ENCODE results near the gene AMOTL2. TPM values are rescaled to one million over a fixed set of nuclear protein-coding genes. Genes with fewer than 3 reads are reported as not detected.
A peak's percentile ranks its signal among the peaks of the same experiment; 100 is the strongest.

The AMOTL2 gene
- total and polyA plus RNA-seq, 4 donors = 54.7 to 82.9 (median 73.3) TPM

- 79% methylated on average over 4 of the region's 5 CpGs for WGBS (ENCODE audit: insufficient coverage)
- Histone ChIP-seq H3K4me3 (ENCODE audit: low read depth, low read length) (no peak overlapping the region), H3K36me3 (ENCODE audit: control insufficient read depth, insufficient read depth, low read length) (no peaks in the 10 kb centered on the region), H3K27me3 (ENCODE audit: control insufficient read depth, insufficient read depth, low read length) (no peaks in the 10 kb centered on the region), H3K27ac (ENCODE audit: low read depth, low read length) (no peak overlapping the region), H3K9me3 (ENCODE audit: control insufficient read depth, insufficient read depth, low read length) (no peaks in the 10 kb centered on the region), H3K4me1 (ENCODE audit: control insufficient read depth, insufficient read depth, low read length) (peaks cover 9% of the 10 kb centered on the region)
- DNase-seq (ENCODE audit: low read depth in 4 of 6, low spot score in 6 of 6) = no peak
Observed at GRCh38 chr3:134338516-134339261, 35.6 kb downstream of the AMOTL2 start.

GRCh38 chr3:134338201-134338512 lies 36.1 kb downstream of the AMOTL2 start:
- H3K36me3 ChIP-seq (ENCODE audit: control insufficient read depth, insufficient read depth, low read length) = no peaks in the 10 kb centered on the region

GRCh38 chr3:134337511-134338200 lies 36.6 kb downstream of the AMOTL2 start:
- Histone ChIP-seq H3K9me3 (ENCODE audit: control insufficient read depth, insufficient read depth, low read length) (no peaks in the 10 kb centered on the region), H3K4me3 (ENCODE audit: low read depth, low read length) (no peak overlapping the region), H3K36me3 (ENCODE audit: control insufficient read depth, insufficient read depth, low read length) (no peaks in the 10 kb centered on the region), H3K27ac (ENCODE audit: low read depth, low read length) (no peak overlapping the region), H3K4me1 (ENCODE audit: control insufficient read depth, insufficient read depth, low read length) (peaks cover 9% of the 10 kb centered on the region), H3K27me3 (ENCODE audit: control insufficient read depth, insufficient read depth, low read length) (no peaks in the 10 kb centered on the region)
- DNase-seq (ENCODE audit: low read depth in 4 of 6, low spot score in 6 of 6) = no peak
- WGBS (ENCODE audit: insufficient coverage) = 91% methylated on average over 3 of the region's 3 CpGs

More at GRCh38 chr3:134338201-134338512, 36.1 kb downstream of the AMOTL2 start:
- H3K9me3 ChIP-seq (ENCODE audit: control insufficient read depth, insufficient read depth, low read length) = no peaks in the 10 kb centered on the region
- H3K27me3 ChIP-seq (ENCODE audit: control insufficient read depth, insufficient read depth, low read length) = no peaks in the 10 kb centered on the region
- no peak overlapping the region for H3K4me3 ChIP-seq (ENCODE audit: low read depth, low read length)
- no peak for DNase-seq (ENCODE audit: low read depth in 4 of 6, low spot score in 6 of 6)
- H3K4me1 ChIP-seq (ENCODE audit: control insufficient read depth, insufficient read depth, low read length) = peaks cover 9% of the 10 kb centered on the region
- 78% methylated on average over 2 of the region's 2 CpGs for WGBS (ENCODE audit: insufficient coverage)
- no peak overlapping the region for H3K27ac ChIP-seq (ENCODE audit: low read depth, low read length)

- Histone ChIP-seq H3K27ac (ENCODE audit: low read depth, low read length) (no peak overlapping the region), H3K27me3 (ENCODE audit: control insufficient read depth, insufficient read depth, low read length) (no peaks in the 10 kb centered on the region), H3K4me3 (ENCODE audit: low read depth, low read length) (no peak overlapping the region), H3K4me1 (ENCODE audit: control insufficient read depth, insufficient read depth, low read length) (peaks cover 12% of the 10 kb centered on the region), H3K9me3 (ENCODE audit: control insufficient read depth, insufficient read depth, low read length) (no peaks in the 10 kb centered on the region), H3K36me3 (ENCODE audit: control insufficient read depth, insufficient read depth, low read length) (no peaks in the 10 kb centered on the region)
- 95% methylated on average over 8 of the region's 8 CpGs for WGBS (ENCODE audit: insufficient coverage)
- DNase-seq (ENCODE audit: low read depth in 4 of 6, low spot score in 6 of 6) = no peak
Observed at GRCh38 chr3:134337071-134337482, 37.2 kb downstream of the AMOTL2 start.

- Histone ChIP-seq H3K36me3 (ENCODE audit: control insufficient read depth, insufficient read depth, low read length) (no peaks in the 10 kb centered on the region), H3K4me1 (ENCODE audit: control insufficient read depth, insufficient read depth, low read length) (peaks cover 12% of the 10 kb centered on the region), H3K9me3 (ENCODE audit: control insufficient read depth, insufficient read depth, low read length) (no peaks in the 10 kb centered on the region), H3K4me3 (ENCODE audit: low read depth, low read length) (no peak overlapping the region), H3K27me3 (ENCODE audit: control insufficient read depth, insufficient read depth, low read length) (no peaks in the 10 kb centered on the region), H3K27ac (ENCODE audit: low read depth, low read length) (no peak overlapping the region)
- WGBS (ENCODE audit: insufficient coverage) = 68% methylated on average over 5 of the region's 6 CpGs
- DNase-seq (ENCODE audit: low read depth in 4 of 6, low spot score in 6 of 6) = no peak
Observed at GRCh38 chr3:134336587-134336986, 37.7 kb downstream of the AMOTL2 start.

GRCh38 chr3:134334901-134335280 lies 39.4 kb downstream of the AMOTL2 start:
- no peak overlapping the region for H3K4me3 ChIP-seq (ENCODE audit: low read depth, low read length)
- H3K27me3 ChIP-seq (ENCODE audit: control insufficient read depth, insufficient read depth, low read length) = no peaks in the 10 kb centered on the region
- peaks cover 20% of the 10 kb centered on the region for H3K4me1 ChIP-seq (ENCODE audit: control insufficient read depth, insufficient read depth, low read length)
- WGBS (ENCODE audit: insufficient coverage) = 67% methylated on average over 1 of the region's 2 CpGs
- H3K9me3 ChIP-seq (ENCODE audit: control insufficient read depth, insufficient read depth, low read length) = no peaks in the 10 kb centered on the region
- no peak overlapping the region for H3K27ac ChIP-seq (ENCODE audit: low read depth, low read length)
- no peaks in the 10 kb centered on the region for H3K36me3 ChIP-seq (ENCODE audit: control insufficient read depth, insufficient read depth, low read length)
- DNase-seq (ENCODE audit: low read depth in 4 of 6, low spot score in 6 of 6) = no peak

GRCh38 chr3:134334231-134334900 lies 39.9 kb downstream of the AMOTL2 start:
- Histone ChIP-seq H3K9me3 (ENCODE audit: control insufficient read depth, insufficient read depth, low read length) (no peaks in the 10 kb centered on the region), H3K36me3 (ENCODE audit: control insufficient read depth, insufficient read depth, low read length) (no peaks in the 10 kb centered on the region), H3K27ac (ENCODE audit: low read depth, low read length) (peak overlapping the region; percentile 3), H3K27me3 (ENCODE audit: control insufficient read depth, insufficient read depth, low read length) (no peaks in the 10 kb centered on the region), H3K4me3 (ENCODE audit: low read depth, low read length) (no peak overlapping the region), H3K4me1 (ENCODE audit: control insufficient read depth, insufficient read depth, low read length) (peaks cover 20% of the 10 kb centered on the region)
- no peak for DNase-seq (ENCODE audit: low read depth in 4 of 6, low spot score in 6 of 6)
- WGBS (ENCODE audit: insufficient coverage) = 83% methylated on average over 3 of the region's 3 CpGs

- H3K4me3 ChIP-seq (ENCODE audit: low read depth, low read length) = no peak overlapping the region
- H3K36me3 ChIP-seq (ENCODE audit: control insufficient read depth, insufficient read depth, low read length) = no peaks in the 10 kb centered on the region
- no peak for DNase-seq (ENCODE audit: low read depth in 4 of 6, low spot score in 6 of 6)
- 42% methylated on average over 7 of the region's 10 CpGs for WGBS (ENCODE audit: insufficient coverage)
- peak overlapping the region; percentile 3 for H3K27ac ChIP-seq (ENCODE audit: low read depth, low read length)
- H3K4me1 ChIP-seq (ENCODE audit: control insufficient read depth, insufficient read depth, low read length) = peaks cover 20% of the 10 kb centered on the region
- H3K9me3 ChIP-seq (ENCODE audit: control insufficient read depth, insufficient read depth, low read length) = no peaks in the 10 kb centered on the region
- H3K27me3 ChIP-seq (ENCODE audit: control insufficient read depth, insufficient read depth, low read length) = no peaks in the 10 kb centered on the region
Observed at GRCh38 chr3:134333522-134334181, 40.6 kb downstream of the AMOTL2 start.

- WGBS (ENCODE audit: insufficient coverage) = 91% methylated on average over 6 of the region's 6 CpGs
- Histone ChIP-seq H3K4me3 (ENCODE audit: low read depth, low read length) (no peak overlapping the region), H3K27me3 (ENCODE audit: control insufficient read depth, insufficient read depth, low read length) (no peaks in the 10 kb centered on the region), H3K27ac (ENCODE audit: low read depth, low read length) (no peak overlapping the region), H3K36me3 (ENCODE audit: control insufficient read depth, insufficient read depth, low read length) (no peaks in the 10 kb centered on the region), H3K9me3 (ENCODE audit: control insufficient read depth, insufficient read depth, low read length) (no peaks in the 10 kb centered on the region), H3K4me1 (ENCODE audit: control insufficient read depth, insufficient read depth, low read length) (peaks cover 18% of the 10 kb centered on the region)
- DNase-seq (ENCODE audit: low read depth in 4 of 6, low spot score in 6 of 6) = no peak
Observed at GRCh38 chr3:134332344-134332743, 41.9 kb downstream of the AMOTL2 start.

All from spinal cord (tissue), 10 donors.